Measurements from ENCODE around the gene GSTA2.
"Not testable (repeated sequence)": the region's sequence is repeated elsewhere in the genome, so short reads cannot be mapped to it uniquely, and the experiment has no call there.

Gene GSTA2

DNA sequence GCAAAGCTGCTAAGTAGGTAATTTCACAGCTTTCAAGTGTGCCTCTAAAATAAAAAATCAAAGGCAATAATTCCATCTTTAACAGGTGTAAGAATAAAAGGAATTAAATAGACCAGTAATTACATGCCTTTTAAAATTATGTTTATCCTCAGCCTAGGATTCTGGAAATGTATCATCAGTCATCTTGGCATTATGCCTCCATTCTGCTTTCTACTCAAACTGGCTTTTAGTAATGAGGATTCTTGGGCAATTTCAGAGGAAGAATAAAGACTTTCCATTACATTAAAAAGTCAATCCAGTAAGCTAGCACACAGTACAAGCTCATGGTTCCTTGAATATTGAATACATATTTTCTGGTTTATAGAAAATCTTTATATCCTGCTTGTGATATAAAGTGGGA lies 44.7 kb downstream of the GSTA2 start:
- no peaks in the 10 kb centered on the region for H3K27me3 ChIP-seq (ENCODE audit: control insufficient read depth, insufficient read depth, low read length)
- no peaks in the 10 kb centered on the region for H3K4me1 ChIP-seq (ENCODE audit: control insufficient read depth, insufficient read depth, low read length)
- no peaks in the 10 kb centered on the region for H3K9me3 ChIP-seq (ENCODE audit: control insufficient read depth, low read length)
- H3K36me3 ChIP-seq (ENCODE audit: control insufficient read depth, insufficient read depth, low read length): no peaks in the 10 kb centered on the region
- no peak overlapping the region for H3K4me3 ChIP-seq (ENCODE audit: low read length)
- H3K9ac ChIP-seq (ENCODE audit: low read length): no peak overlapping the region

DNA sequence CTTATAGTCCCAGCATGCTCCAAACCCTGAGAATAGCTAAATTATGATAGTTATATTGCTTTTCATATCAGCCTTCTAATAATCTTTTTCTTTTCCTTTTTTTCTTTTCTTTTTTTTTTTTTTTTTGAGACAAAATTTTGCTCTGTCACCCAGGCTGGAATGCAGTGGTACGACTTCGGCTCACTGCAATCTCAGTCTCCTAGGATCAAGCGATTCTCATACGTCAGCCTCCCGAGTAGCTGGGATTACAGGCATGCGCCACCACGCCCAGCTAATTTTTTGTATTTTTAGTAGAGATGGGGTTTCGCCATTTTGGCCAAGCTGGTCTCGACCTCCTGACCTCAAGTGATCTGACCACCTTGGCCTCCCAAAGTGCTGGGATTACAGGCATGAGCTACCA lies 48.5 kb downstream of the GSTA2 start:
- not testable (repeated sequence) for H3K36me3 ChIP-seq (ENCODE audit: control insufficient read depth, insufficient read depth, low read length); H3K27me3 ChIP-seq (ENCODE audit: control insufficient read depth, insufficient read depth, low read length); H3K4me1 ChIP-seq (ENCODE audit: control insufficient read depth, insufficient read depth, low read length)

DNA sequence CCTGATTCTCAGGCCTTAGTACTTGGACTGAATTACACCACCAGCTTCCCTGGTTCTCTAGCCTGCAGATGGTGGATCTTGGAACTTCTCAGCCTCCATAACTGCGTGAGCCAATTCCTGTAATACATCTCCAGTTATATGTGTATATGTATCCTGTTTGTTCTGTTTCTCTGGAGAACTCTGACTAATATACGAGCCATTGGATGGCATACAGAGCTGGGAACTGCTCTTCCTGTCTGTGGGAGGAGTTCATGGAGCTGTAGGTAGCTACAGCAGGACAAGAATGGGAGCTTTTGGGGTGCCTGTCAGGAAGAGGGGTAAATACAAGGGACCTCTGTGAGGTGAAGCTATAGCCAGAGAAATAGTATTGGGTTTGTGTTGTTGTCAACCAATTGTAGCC lies 51.1 kb downstream of the GSTA2 start:
- no peak overlapping the region for H3K9ac ChIP-seq (ENCODE audit: low read length)
- H3K4me1 ChIP-seq (ENCODE audit: control insufficient read depth, insufficient read depth, low read length): no peaks in the 10 kb centered on the region
- no peak overlapping the region for H3K4me3 ChIP-seq (ENCODE audit: low read length)
- no peaks in the 10 kb centered on the region for H3K27me3 ChIP-seq (ENCODE audit: control insufficient read depth, insufficient read depth, low read length)
- H3K36me3 ChIP-seq (ENCODE audit: control insufficient read depth, insufficient read depth, low read length): no peaks in the 10 kb centered on the region
- no peaks in the 10 kb centered on the region for H3K9me3 ChIP-seq (ENCODE audit: control insufficient read depth, low read length)

More for the DNA sequence above, 48.5 kb downstream of the GSTA2 start:
- not testable (repeated sequence) for H3K9ac ChIP-seq (ENCODE audit: low read length); H3K4me3 ChIP-seq (ENCODE audit: low read length); H3K9me3 ChIP-seq (ENCODE audit: control insufficient read depth, low read length)

DNA sequence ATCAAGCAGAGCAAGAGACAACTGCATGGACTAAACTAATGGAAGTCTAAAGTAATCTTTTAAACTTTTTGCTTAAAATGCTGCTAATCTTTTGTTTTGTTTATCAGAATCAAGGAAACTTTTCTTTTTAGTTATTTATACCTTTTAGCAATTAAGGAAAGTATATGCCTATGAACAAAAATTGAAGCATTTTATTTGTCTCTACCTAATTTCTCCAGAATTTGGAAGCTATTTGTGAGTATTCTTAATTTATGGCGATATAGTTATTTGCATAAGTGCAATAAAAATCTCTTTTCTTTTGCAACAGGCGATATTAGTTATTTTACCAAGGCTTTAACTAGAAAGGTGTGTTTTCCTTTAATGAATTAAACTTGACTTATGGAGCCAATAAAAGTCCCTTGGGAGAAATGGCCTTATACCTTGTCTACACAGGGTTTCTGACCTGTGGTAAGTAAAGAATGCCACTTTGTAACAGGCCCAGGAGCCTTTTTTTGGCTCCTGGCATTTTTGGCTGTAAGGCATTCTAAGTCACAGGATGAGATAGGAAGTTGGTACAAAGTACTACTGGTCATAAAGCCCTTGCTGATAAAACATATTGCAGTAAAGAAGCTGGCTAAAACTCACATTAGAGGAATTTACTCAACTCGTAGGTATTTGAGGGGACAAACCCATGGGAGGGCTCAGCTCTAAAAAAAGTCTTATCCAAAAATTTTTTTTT lies 55.2 kb downstream of the GSTA2 start:
- Histone ChIP-seq H3K27me3 (ENCODE audit: control insufficient read depth, insufficient read depth, low read length) (no peaks in the 10 kb centered on the region), H3K9me3 (ENCODE audit: control insufficient read depth, low read length) (no peaks in the 10 kb centered on the region), H3K9ac (ENCODE audit: low read length) (no peak overlapping the region), H3K4me3 (ENCODE audit: low read length) (no peak overlapping the region), H3K36me3 (ENCODE audit: control insufficient read depth, insufficient read depth, low read length) (no peaks in the 10 kb centered on the region), H3K4me1 (ENCODE audit: control insufficient read depth, insufficient read depth, low read length) (no peaks in the 10 kb centered on the region)

DNA sequence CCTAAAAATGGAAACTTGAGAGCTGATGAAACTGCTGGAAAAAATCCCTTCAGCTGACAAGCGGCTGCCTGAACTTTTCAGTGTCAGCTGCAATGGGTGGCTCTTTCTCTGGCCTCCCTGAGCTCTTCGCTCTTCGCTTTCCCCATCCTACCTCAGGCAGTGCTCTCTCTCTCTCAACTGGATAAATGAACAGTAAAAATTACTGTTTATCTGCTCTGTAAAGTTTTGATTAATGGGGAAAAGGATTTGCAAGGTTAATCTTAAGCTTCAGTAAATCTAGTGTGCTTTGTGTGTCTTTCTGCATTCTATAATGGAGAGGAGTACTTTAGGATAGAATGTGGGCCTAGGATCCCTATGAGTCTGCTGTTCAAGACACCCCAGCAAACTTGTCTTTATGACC lies 57.3 kb downstream of the GSTA2 start:
- H3K9ac ChIP-seq (ENCODE audit: low read length): no peak overlapping the region
- no peaks in the 10 kb centered on the region for H3K27me3 ChIP-seq (ENCODE audit: control insufficient read depth, insufficient read depth, low read length)

DNA sequence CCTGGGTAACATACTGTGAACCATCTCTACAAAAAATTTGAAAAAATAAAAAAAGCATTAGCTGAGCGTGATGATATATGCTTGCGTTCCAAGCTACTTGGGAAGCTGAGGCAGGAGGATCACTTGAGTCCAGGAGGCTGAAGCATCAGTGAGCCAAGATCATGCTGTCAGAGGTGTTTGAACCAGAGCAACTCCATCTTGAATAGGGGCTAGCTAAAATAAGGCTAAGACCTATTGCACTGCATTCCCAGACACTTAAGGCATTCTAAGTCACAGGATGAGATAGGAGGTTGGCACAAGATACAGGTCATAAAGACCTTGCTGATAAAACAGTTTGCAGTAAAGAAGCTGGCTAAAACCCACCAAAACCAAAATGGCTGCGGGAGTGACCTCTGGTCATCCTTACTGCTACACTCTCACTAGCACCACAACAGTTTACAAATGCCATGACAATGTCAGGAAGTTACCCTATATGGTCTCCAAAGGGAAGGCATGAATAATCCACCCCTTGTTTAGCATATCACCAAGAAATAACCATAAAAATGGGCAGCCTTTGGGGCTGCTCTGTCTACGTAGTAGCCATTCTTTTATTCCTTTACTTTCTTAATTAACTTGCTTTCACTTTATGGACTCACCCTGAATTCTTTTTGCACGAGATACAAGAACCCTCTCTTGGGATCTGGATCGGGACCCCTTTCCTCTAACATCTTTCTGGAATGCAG lies 58.3 kb downstream of the GSTA2 start:
- H3K36me3 ChIP-seq (ENCODE audit: control insufficient read depth, insufficient read depth, low read length); H3K9me3 ChIP-seq (ENCODE audit: control insufficient read depth, low read length); H3K4me3 ChIP-seq (ENCODE audit: low read length); H3K27me3 ChIP-seq (ENCODE audit: control insufficient read depth, insufficient read depth, low read length); H3K9ac ChIP-seq (ENCODE audit: low read length); H3K4me1 ChIP-seq (ENCODE audit: control insufficient read depth, insufficient read depth, low read length): not testable (repeated sequence)

More for the DNA sequence above, 57.3 kb downstream of the GSTA2 start:
- H3K9me3 ChIP-seq (ENCODE audit: control insufficient read depth, low read length): no peaks in the 10 kb centered on the region
- no peak overlapping the region for H3K4me3 ChIP-seq (ENCODE audit: low read length)
- H3K36me3 ChIP-seq (ENCODE audit: control insufficient read depth, insufficient read depth, low read length): no peaks in the 10 kb centered on the region
- no peaks in the 10 kb centered on the region for H3K4me1 ChIP-seq (ENCODE audit: control insufficient read depth, insufficient read depth, low read length)

DNA sequence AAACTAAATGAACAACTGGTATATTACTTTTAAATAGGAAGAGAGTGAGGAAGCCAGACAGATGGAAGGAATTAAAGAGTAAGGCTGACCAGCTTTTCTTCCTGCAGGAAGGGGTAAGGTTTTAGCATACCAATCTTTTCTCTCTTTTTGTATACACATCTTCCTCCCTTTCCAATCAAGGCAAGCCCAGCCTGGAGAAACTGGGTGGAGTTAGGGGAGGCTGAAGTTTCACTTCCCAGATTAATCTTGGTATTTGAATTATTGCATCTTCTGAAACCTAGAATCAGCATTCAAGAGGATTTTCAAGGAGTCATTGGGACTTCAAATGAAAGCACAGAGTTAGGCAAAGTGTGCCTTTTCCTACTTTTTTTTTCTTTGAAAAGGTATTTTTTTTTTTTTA lies 59.2 kb downstream of the GSTA2 start:
- no peaks in the 10 kb centered on the region for H3K36me3 ChIP-seq (ENCODE audit: control insufficient read depth, insufficient read depth, low read length)
- H3K27me3 ChIP-seq (ENCODE audit: control insufficient read depth, insufficient read depth, low read length): no peaks in the 10 kb centered on the region
- no peak overlapping the region for H3K9ac ChIP-seq (ENCODE audit: low read length)
- no peak overlapping the region for H3K4me3 ChIP-seq (ENCODE audit: low read length)
- H3K9me3 ChIP-seq (ENCODE audit: control insufficient read depth, low read length): no peaks in the 10 kb centered on the region
- H3K4me1 ChIP-seq (ENCODE audit: control insufficient read depth, insufficient read depth, low read length): no peaks in the 10 kb centered on the region
